Activated CD8-positive, alpha-beta memory T cell treated with anti-CD3 and anti-CD28 coated beads, Interleukin-2, amount 50 U/mL, for 24 hours (primary cell): Measurements from ENCODE around the gene GSTM5.
"Not testable (repeated sequence)": the region's sequence is repeated elsewhere in the genome, so short reads cannot be mapped to it uniquely, and the experiment has no call there.

Experiments
- DNase-seq: peaks from one replicate; pipeline ENCODE4 v3.0.0-alpha.2; 2020; ENCODE audit errors: extremely low read depth

GSTM5 gene

GRCh38 chr1:109711593-109712320, at the start of gene GSTM5:
GSTM5 (plus strand) TSS chr1:109712251; CDS start chr1:109712313, 62 bp downstream.
- not testable (repeated sequence) for DNase-seq

DNA sequence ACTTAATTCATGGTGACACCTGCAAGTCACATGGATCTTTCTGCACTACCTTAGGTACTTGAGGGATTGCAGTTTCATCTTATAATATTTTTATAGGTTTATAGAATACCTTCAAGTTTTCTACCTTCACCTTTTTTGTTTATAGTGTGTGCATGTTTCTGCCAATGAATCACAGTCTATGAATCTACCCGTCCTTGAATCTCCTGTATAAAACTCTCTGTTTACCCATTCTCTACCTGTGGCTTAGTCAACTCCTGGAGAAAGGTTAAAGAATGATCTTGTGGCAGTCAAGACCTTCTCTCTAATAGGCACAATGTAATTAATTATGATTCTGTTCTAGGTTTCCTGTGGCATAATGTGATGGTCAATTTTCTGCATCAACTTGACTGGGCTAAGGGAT, 47.4 kb upstream of the GSTM5 start:
- no peak for DNase-seq

DNA sequence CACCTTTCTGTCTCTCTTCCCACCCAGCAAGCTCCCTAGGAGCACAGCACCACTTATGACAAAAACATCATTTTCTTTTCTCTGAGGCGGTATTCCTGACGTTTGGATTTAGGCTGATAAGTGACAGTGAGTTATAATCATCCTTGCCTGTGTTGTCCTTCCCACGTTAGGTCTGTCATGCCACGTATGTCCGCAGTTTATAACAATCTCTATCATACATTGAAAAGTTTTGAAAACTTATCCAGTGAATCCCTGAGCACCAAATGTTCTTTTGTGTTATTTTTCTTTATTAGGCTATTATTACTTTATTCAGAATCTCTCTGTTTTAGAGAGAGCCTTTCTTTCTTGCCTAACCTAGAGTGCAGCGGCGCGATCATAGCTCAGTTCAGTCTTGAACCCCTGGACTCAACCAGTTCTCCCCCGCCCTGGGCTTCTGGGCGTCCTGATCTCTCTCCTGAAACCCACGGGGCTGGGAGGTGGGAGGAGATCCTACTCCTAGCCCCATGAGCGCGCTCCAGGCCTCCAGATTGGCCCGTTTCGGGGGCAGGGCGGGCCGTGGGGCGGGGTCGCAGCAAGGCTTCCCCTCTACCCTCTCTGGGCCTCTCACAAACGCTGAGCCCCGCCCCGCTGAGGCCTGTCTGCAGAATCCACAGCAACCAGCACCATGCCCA, 44.5 kb upstream of the GSTM5 start, which contains the start of gene GSTM2:
GSTM2 (plus strand) TSS at position 606 of the 671 bp plus-strand sequence; CDS start at position 665, 59 bp downstream.
- DNase-seq, result peak; percentile 42

DNA sequence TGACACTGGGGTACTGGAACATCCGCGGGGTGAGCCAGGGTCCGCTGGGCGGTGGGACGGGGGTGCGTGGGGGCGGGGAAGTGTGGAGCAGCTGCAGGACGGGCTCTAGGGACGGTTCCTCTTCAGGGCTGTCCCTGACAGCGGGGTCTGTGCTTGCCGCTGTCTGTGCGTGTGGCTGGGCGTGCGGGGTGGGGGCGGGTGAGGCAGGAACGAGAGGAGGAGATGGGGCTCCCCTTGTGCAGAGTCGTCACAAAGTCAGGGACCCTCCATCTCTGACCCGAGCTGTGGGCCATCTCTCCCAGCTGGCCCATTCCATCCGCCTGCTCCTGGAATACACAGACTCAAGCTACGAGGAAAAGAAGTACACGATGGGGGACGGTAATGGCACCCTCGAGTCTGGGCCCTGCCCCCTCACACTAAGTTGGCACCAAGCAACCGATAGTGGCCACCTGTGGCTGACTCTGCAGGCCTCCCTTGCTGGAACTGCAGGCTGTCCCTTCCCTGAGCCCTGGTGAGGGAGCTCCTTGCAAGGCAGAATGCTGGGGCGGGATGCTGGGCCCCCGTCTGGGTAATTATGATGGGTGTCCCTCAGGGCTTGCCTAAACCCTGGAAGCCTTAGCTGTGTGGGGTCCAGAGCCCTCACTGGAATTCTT, 43.8 kb upstream of the GSTM5 start:
- DNase-seq, result no peak

DNA sequence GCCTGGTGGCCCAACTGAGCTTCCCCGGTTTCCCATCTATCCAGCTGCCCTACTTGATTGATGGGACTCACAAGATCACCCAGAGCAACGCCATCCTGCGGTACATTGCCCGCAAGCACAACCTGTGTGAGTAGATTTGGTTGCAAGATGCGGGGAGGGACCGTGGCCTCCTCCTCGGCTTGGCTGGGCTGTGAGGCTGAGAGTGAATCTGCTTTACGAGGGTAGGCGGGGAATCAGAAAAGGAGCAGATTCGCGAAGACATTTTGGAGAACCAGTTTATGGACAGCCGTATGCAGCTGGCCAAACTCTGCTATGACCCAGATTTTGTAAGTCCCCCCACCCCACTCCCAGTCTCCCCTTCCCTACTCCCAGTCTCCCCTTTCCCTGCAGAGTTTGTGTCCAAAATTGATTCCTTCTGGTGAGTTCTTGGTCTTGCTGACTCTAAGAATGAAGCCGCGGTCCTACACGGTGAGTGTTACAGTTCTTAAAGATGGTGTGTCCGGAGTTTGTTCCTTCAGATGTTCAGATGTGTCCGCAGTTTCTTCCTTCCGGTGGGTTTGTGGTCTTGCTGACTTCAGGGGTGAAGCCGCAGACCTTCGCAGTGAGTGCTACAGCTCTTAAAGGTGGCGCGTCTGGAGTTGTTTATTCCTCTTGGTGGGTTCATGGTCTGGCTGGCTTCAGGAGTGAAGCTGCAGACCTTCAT, 42.7 kb upstream of the GSTM5 start:
- DNase-seq, result no peak

GRCh38 chr1:109669949-109670302, 42.1 kb upstream of the GSTM5 start:
- not testable (repeated sequence) for DNase-seq

- no peak for DNase-seq
Measured at GRCh38 chr1:109671067-109671466, 41.0 kb upstream of the GSTM5 start.

GRCh38 chr1:109673861-109674260, 38.2 kb upstream of the GSTM5 start:
- DNase-seq, result not testable (repeated sequence)

- DNase-seq, result not testable (repeated sequence)
Measured at GRCh38 chr1:109676683-109677381, 35.2 kb upstream of the GSTM5 start.

- DNase-seq, result no peak
Measured at GRCh38 chr1:109677459-109677858, 34.6 kb upstream of the GSTM5 start.

DNA sequence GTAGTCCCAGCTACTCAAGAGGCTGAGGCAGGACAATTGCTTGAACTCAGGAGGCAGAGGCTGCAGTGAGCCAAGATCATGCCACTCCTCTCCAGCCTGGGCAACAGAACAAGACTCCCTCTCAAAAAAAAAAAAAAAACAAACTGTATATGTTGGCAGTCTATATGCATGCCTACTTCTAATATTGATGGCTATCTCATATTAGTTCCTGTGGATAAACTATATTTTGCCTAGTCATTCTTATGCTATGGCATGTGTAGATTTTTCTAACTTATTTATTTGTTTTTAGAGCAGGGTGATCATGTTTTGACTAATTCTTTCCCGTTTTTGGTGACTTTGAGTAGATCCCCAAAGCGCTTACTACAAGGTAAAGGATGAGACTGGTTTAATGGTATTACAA, 33.4 kb upstream of the GSTM5 start:
- DNase-seq, result not testable (repeated sequence)

- DNase-seq, result not testable (repeated sequence)
Measured at GRCh38 chr1:109684777-109685176, 27.3 kb upstream of the GSTM5 start.

GRCh38 chr1:109685399-109685798, 26.7 kb upstream of the GSTM5 start:
- DNase-seq, result not testable (repeated sequence)

- not testable (repeated sequence) for DNase-seq
Measured at GRCh38 chr1:109685890-109686289, 26.2 kb upstream of the GSTM5 start.

GRCh38 chr1:109687109-109687508, 24.9 kb upstream of the GSTM5 start:
- not testable (repeated sequence) for DNase-seq

- DNase-seq, result no peak
Measured at GRCh38 chr1:109687641-109688499, 24.2 kb upstream of the GSTM5 start, which contains the start of gene GSTM1. GSTM1 (plus strand) TSS chr1:109687817; CDS start chr1:109687874, 57 bp downstream.

DNA sequence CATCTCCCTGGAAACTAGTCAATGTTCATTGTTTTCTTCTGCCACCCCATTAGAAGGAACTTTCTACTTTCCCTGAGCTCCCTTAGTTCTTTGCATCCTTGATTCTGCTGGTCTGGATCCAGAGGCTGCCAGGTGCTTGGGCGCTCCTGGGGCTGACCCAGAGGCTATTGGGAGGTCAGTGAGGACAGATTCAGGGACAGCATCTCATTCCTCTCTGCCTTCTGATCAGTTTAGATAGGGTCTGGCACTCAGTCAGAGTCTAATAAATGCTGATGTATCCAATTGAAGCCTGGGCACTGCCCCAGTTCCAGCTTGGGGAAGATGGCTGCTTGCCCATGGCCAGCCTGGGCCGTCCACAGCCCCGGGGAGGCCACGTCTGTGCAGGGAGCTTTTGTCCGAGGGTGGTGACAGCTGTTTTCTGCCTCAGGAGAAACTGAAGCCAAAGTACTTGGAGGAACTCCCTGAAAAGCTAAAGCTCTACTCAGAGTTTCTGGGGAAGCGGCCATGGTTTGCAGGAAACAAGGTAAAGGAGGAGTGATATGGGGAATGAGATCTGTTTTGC, 22.1 kb upstream of the GSTM5 start:
- no peak for DNase-seq

DNA sequence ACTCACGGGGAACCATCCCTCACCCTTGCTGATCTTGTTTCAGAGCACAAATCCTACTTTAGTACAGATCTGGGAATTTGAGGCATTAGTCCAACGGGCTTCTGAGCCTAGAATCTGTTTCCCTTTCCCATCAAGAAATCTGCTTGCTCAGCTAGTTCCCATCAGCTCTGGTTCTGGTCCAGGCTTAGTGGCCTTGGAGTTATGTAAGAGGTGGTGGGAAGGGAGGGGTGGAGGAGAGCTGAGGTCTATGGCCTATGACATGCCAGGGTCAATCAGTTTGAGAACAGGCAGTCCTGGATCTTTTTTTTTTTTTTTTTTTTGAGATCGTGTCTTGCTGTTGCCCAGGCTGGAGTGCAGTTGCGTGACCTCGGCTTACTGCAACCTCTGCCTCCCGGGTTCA, 20.3 kb upstream of the GSTM5 start:
- DNase-seq, result no peak

GRCh38 chr1:109694400-109694799, 17.7 kb upstream of the GSTM5 start:
- DNase-seq, result not testable (repeated sequence)

GRCh38 chr1:109695138-109695537, 16.9 kb upstream of the GSTM5 start:
- DNase-seq, result not testable (repeated sequence)
